Heart left ventricle (tissue), 16 donors: ENCODE data around the gene PTPRO. TPM values are rescaled to one million over a fixed set of nuclear protein-coding genes. Genes with fewer than 3 reads are reported as not detected.

Experiments
- ATAC-seq, 4 donors: fragments of 200-7000 bp; cut with Tn5 transposase; one replicate each; pipeline ENCODE4 v1.9.1; 2020 to 2022; ENCODE audit warnings: moderate library complexity in 4 of 4, mild to moderate bottlenecking in 3 of 4, moderate number of reproducible peaks in 1 of 4
- DNase-seq, 5 donors: peaks; one replicate each; pipeline ENCODE4 v3.0.0-alpha.2; 2020
- H3K27ac ChIP-seq, 12 donors: fragments of 200-600 bp; sonication (generic) in 4 of 12; one replicate each; pipeline versions ENCODE4 v1.5.0 to v1.8.0; 2016 to 2022; ENCODE audit warnings: mild to moderate bottlenecking in 2 of 12
- H3K27me3 ChIP-seq, 9 donors: fragments of 200-600 bp; sonication (generic) in 2 of 9; one replicate each; pipeline versions ENCODE4 v1.5.1 to v1.8.0; 2016 to 2022; ENCODE audit warnings: mild to moderate bottlenecking in 3 of 9
- H3K36me3 ChIP-seq, 9 donors: fragments of 200-600 bp; sonication (generic) in 2 of 9; one replicate each; pipeline versions ENCODE4 v1.5.0 to v1.8.0; 2018 to 2022; ENCODE audit warnings: mild to moderate bottlenecking in 2 of 9
- H3K4me1 ChIP-seq, 12 donors: fragments of 200-600 bp; sonication (generic) in 4 of 12; one replicate each; pipeline versions ENCODE4 v1.5.0 to v1.8.0; 2016 to 2022; ENCODE audit warnings: mild to moderate bottlenecking in 3 of 12
- H3K4me3 ChIP-seq, 12 donors: fragments of 200-600 bp; sonication (generic) in 4 of 12; one replicate each; pipeline versions ENCODE4 v1.5.0 to v1.8.0; 2017 to 2022; ENCODE audit warnings: mild to moderate bottlenecking in 9 of 12, moderate library complexity in 4 of 12
- H3K9me3 ChIP-seq, 12 donors: fragments of 200-600 bp; sonication (generic) in 4 of 12; one replicate each; pipeline versions ENCODE4 v1.5.0 to v1.8.0; 2016 to 2022; ENCODE audit warnings: mild to moderate bottlenecking in 1 of 12
- POLR2A ChIP-seq, 2 donors: fragments of 450-650 bp; IDR thresholded peaks; one replicate each; pipeline ENCODE4 v1.6.1; 2017; ENCODE audit warnings: antibody characterized with exemption in 2 of 2, mild to moderate bottlenecking in 2 of 2, moderate library complexity in 2 of 2
- WGBS, 4 donors: extraction: QIAGEN DNeasy Blood & Tissue Kit in 2 of 4; methylation state at CpG; one replicate each; pipeline versions ENCODE4 v1.1.5 to v1.1.7; 2013 to 2018; 5-methylcytosine and 5-hydroxymethylcytosine counted together
- intact Hi-C, 10 donors: fragments of 100-400 bp; cut with DNase I; formaldehyde crosslinking; loops; one replicate each; pipeline versions ENCODE4 v1.11.1 to v1.14.2; 2022
- polyA plus RNA-seq, 2 donors: library from polyadenylated mRNA; stranded (reverse); fragments of 200-250 nt; gene quantifications; one replicate each; pipeline ENCODE4 v1.2.3, GENCODE V29; 2013
- total RNA-seq, 9 donors: library from RNA; depleted of rRNA in 2 of 9; stranded (reverse); fragments of >200 nt in 2 of 9; fragmentation: NEBNext Ultra II Directional in 3 of 9; extraction: Animal tissue kit (Norgen Biotek cat#: 25700) in 3 of 9; gene quantifications; one replicate each; pipeline versions ENCODE4 v1.1.0 to v1.2.4, GENCODE V29; 2016 to 2023
- TF ChIP-seq, protein P1 (sequence below), 12 donors: fragments of 200-600 bp; sonication (generic) in 4 of 12; IDR thresholded peaks; one replicate each; pipeline versions ENCODE4 v1.5.0 to v1.8.0; 2018 to 2022; ENCODE audit warnings: antibody characterized with exemption in 12 of 12, mild to moderate bottlenecking in 5 of 12
- donor health status: ischemic (EF 13 %, LVEDD 7.1; RV severe dilation, severe dysfunction).
- donor health status: healthy with polysubstance abuse.
- donor health status: DM: no; HTN: yes; CAD: no.
- donor health status: DM: no; HTN: no; CAD: no.
- donor health status: ischemic (EF 25% LVEDD 6.9; RV normal size, moderate dysfunction).
- donor health status: ischemic (EF 25% LVEDD 5.7; RV mildly dilated, moderate dysfunction).
- donor health status: healthy.
- donor health status: DM: yes; HTN: yes; CAD: no.
- donor health status: ischemic (EF 35%, LVEDD 5.7; RV mildly dilated, moderate dysfunction).
- donor health status: nonischemic (EF 11% LVEDD 7.7; RV severe dilation, severe dysfunction).
- donor health status: DM: yes; HTN: yes; CAD: no.
- donor health status: PGD.
- donor health status: ischemic (EF 29% LVEDD 5.4; RV normal size, mild dysfunction).
- donor health status: nonischemic (EF 23%, LVEDD 6.1; RV moderate dilation, normal function).

The PTPRO gene
- total and polyA plus RNA-seq, 11 donors, result 0.20 to 9.3 (median 0.57) TPM

DNA sequence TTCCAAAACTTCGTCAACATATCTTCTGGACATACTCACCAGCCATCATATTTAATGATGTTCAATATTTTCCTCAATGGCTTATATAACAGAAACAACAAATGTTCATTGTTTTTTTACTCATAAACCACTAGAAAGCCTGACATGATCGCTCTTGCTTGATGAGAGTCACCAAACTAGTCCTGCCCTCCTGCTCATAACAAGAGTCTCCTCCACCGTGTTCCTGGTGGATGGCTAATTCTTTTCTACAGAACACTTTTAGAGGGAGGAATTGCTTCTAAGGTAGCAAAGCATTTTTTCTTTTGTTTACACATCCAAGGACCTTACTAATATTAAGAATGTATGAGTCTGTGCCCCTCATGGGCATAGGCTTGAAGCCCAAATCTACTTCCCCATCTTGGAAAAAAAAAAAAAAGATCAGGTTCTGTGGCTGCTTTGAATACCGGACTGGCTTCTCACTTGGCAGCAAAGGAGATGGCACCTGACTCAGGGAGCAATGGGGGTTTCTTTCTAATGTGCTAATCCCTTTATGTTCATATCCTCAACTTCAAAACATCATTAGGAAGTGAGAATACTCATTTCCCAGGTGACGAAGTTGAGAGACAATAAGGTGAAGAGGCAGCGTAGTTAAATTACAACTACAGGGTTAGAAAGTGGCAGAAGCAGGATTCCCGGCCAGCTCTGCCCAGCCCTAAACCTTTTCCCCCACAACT is 278.1 kb downstream of the PTPRO start:
- no peak for ATAC-seq
- H3K4me1 ChIP-seq, result peaks cover 0 to 45% (median 29%) of the 10 kb centered on the region in 12 donors
- H3K27ac ChIP-seq, result peak overlapping the region in 5 of 12 donors; percentile 9 to 57 (median 45)
- WGBS, 4 donors, result 79 to 92% (median 89%) methylated on average over 7 of the region's 7 CpGs
- no peaks in the 10 kb centered on the region for H3K36me3 ChIP-seq
- intact Hi-C loops, result no loop called here
- H3K4me3 ChIP-seq, result no peak overlapping the region
- no peak for DNase-seq
- no peaks in the 10 kb centered on the region for H3K9me3 ChIP-seq
- TF ChIP-seq, protein P1, sequence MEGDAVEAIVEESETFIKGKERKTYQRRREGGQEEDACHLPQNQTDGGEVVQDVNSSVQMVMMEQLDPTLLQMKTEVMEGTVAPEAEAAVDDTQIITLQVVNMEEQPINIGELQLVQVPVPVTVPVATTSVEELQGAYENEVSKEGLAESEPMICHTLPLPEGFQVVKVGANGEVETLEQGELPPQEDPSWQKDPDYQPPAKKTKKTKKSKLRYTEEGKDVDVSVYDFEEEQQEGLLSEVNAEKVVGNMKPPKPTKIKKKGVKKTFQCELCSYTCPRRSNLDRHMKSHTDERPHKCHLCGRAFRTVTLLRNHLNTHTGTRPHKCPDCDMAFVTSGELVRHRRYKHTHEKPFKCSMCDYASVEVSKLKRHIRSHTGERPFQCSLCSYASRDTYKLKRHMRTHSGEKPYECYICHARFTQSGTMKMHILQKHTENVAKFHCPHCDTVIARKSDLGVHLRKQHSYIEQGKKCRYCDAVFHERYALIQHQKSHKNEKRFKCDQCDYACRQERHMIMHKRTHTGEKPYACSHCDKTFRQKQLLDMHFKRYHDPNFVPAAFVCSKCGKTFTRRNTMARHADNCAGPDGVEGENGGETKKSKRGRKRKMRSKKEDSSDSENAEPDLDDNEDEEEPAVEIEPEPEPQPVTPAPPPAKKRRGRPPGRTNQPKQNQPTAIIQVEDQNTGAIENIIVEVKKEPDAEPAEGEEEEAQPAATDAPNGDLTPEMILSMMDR (IDR thresholded peaks at IDR 0.05), result no peak
- TF ChIP-seq POLR2A (IDR thresholded peaks at IDR 0.05), result no peak
- no peaks in the 10 kb centered on the region for H3K27me3 ChIP-seq

- no peak for DNase-seq
- WGBS, 4 donors, result 97 to 100% (median 98%) methylated on average over 1 of the region's 1 CpG
- H3K9me3 ChIP-seq, result no peaks in the 10 kb centered on the region
- TF ChIP-seq POLR2A (IDR thresholded peaks at IDR 0.05), result no peak
- TF ChIP-seq, protein P1 (IDR thresholded peaks at IDR 0.05), result no peak
- no peaks in the 10 kb centered on the region for H3K27me3 ChIP-seq
- H3K4me3 ChIP-seq, result no peak overlapping the region
- H3K36me3 ChIP-seq, result no peaks in the 10 kb centered on the region
- ATAC-seq, result peak in 1 of 4 donors; percentile 22
- intact Hi-C loops, result no loop called here
- peaks cover 0 to 43% (median 27%) of the 10 kb centered on the region in 12 donors for H3K4me1 ChIP-seq
- no peak overlapping the region for H3K27ac ChIP-seq
These were observed 279.0 kb downstream of the PTPRO start for GRCh38 chr12:15601210-15601800.

DNA sequence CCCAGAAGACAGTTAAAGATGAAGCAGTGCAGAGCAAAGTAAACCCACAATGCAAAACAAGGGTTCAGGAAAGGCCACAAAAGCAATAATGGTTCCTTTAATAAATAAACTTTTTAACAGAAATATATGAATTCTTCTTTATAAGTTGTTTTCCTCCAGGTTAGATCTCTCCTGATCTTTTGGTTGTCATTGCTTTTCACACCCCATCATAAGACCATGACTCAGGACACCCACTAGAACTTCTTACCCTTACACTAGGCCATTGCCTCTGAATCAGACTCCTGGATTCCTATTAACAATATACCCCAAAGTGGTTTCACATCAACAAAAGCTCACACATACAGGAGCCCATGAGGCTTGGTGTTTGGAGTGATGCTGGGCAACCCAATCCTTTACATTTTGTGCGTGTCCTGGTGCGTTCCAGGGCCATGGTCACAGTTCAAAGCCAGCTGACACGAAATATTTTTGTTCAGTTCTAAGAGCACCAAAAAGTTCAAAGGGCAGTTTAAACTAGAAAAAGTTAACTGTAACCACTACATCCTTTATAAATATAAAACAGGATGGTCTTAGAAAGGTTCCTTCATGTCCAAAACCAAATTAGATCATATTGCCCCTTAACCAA is 279.9 kb downstream of the PTPRO start:
- no peak overlapping the region for H3K4me3 ChIP-seq
- DNase-seq, result no peak
- intact Hi-C loops, result no loop called here
- ATAC-seq, result no peak
- WGBS, 4 donors, result 94 to 100% (median 96%) methylated on average over 3 of the region's 3 CpGs
- no peaks in the 10 kb centered on the region for H3K27me3 ChIP-seq
- TF ChIP-seq, protein P1 (IDR thresholded peaks at IDR 0.05), result no peak
- no peak for TF ChIP-seq POLR2A (IDR thresholded peaks at IDR 0.05)
- H3K36me3 ChIP-seq, result no peaks in the 10 kb centered on the region
- H3K9me3 ChIP-seq, result no peaks in the 10 kb centered on the region
- no peak overlapping the region for H3K27ac ChIP-seq
- peaks cover 0 to 39% (median 23%) of the 10 kb centered on the region in 12 donors for H3K4me1 ChIP-seq

- 87 to 95% (median 90%) methylated on average over 4 of the region's 4 CpGs for WGBS, 4 donors
- Histone ChIP-seq H3K4me3 (no peak overlapping the region), H3K4me1 (peaks cover 0 to 39% (median 17%) of the 10 kb centered on the region in 12 donors), H3K27ac (no peak overlapping the region), H3K9me3 (no peaks in the 10 kb centered on the region), H3K27me3 (no peaks in the 10 kb centered on the region), H3K36me3 (no peaks in the 10 kb centered on the region)
- intact Hi-C loops, result no loop called here
- TF ChIP-seq, protein P1 (IDR thresholded peaks at IDR 0.05), result no peak
- no peak for TF ChIP-seq POLR2A (IDR thresholded peaks at IDR 0.05)
- DNase-seq, result no peak
- no peak for ATAC-seq
These were observed 281.3 kb downstream of the PTPRO start for GRCh38 chr12:15603474-15604085.
